GM18499 (cell line): ENCODE data around the gene SIM1.

Experiments used
- ATAC-seq: cut with Tn5 transposase; IDR thresholded peaks from one replicate; pipeline ENCODE4 v1.9.1; 2021; ENCODE audit warnings: moderate number of reproducible peaks; ENCODE audit not compliant: insufficient read depth, unreplicated experiment

The SIM1 gene, protein sequence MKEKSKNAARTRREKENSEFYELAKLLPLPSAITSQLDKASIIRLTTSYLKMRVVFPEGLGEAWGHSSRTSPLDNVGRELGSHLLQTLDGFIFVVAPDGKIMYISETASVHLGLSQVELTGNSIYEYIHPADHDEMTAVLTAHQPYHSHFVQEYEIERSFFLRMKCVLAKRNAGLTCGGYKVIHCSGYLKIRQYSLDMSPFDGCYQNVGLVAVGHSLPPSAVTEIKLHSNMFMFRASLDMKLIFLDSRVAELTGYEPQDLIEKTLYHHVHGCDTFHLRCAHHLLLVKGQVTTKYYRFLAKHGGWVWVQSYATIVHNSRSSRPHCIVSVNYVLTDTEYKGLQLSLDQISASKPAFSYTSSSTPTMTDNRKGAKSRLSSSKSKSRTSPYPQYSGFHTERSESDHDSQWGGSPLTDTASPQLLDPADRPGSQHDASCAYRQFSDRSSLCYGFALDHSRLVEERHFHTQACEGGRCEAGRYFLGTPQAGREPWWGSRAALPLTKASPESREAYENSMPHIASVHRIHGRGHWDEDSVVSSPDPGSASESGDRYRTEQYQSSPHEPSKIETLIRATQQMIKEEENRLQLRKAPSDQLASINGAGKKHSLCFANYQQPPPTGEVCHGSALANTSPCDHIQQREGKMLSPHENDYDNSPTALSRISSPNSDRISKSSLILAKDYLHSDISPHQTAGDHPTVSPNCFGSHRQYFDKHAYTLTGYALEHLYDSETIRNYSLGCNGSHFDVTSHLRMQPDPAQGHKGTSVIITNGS

GRCh38 chr6:100464903-100465700 lies at the start of gene SIM1:
Gene SIM1, minus strand, starts transcription at chr6:100464921. Its CDS starts 1,453 bp downstream, at chr6:100463468.
- no peak for ATAC-seq

- ATAC-seq: no peak
Observed at GRCh38 chr6:100512203-100512862, 47.6 kb upstream of the SIM1 start.

DNA sequence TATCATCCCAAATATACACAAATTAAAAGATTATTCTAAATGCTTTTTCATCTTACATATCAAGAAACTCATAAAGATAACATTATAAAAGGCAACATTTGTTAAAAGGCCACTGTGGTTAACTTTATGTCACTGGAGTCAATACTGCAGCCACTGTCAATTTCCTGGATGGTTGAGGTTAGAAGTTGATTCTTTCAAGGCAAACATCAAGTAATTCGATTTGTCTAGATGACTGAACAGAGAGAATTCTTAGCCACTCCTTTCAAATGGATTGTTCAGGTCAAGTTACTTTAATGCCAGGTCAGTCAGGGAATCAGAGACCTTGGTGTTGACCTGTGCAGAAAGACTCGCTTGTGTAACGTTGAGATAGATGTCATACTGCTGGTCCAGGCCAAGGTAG lies 44.4 kb upstream of the SIM1 start:
- ATAC-seq: no peak

GRCh38 chr6:100506651-100507050 lies 41.9 kb upstream of the SIM1 start:
- ATAC-seq: no peak

DNA sequence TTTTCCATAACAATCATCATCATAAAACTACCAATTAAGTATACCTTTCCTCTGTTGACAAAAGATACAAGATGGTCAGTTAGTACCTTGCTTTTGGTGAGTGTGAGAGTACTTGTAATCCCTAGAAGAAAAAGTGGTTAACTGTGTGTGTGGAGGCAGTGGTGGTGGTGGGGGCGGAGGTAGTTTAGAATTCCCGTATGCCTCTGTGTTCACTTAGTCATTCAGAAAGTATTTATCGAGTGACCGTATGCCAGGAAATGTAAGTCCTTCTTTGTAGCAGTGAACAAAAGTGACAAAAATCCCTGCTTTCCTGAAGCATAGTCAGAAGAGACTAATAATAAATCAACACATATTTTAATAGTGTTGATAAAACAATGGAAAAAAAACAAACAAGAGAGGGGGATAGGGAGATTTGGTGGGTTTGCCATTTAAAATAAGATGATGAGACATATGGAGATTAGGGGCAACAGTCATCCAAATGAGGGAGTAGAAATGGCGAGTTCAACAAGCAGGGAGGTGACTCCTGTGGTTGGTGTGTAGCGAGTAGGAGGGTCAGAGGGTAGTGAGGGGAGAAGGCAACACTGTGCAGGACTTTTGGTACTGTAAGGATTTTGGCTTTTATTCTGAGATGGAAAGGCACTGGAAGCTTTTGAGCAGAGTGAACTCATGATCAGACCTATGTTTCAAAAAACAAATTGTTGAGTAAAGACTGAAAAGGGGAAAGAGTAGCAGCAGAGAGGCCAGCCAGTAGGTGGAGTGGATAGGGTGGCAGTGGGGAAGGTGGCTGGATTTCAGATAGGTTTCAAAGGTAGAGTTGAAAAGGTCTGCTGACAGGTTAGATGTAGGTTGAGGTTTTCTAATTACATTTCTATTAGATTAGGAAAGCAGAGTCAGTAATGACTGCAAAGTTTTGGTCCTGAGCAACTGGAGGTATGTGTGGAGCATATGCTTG lies 40.3 kb upstream of the SIM1 start:
- no peak for ATAC-seq

GRCh38 chr6:100503043-100503705 lies 38.5 kb upstream of the SIM1 start:
- ATAC-seq: no peak

DNA sequence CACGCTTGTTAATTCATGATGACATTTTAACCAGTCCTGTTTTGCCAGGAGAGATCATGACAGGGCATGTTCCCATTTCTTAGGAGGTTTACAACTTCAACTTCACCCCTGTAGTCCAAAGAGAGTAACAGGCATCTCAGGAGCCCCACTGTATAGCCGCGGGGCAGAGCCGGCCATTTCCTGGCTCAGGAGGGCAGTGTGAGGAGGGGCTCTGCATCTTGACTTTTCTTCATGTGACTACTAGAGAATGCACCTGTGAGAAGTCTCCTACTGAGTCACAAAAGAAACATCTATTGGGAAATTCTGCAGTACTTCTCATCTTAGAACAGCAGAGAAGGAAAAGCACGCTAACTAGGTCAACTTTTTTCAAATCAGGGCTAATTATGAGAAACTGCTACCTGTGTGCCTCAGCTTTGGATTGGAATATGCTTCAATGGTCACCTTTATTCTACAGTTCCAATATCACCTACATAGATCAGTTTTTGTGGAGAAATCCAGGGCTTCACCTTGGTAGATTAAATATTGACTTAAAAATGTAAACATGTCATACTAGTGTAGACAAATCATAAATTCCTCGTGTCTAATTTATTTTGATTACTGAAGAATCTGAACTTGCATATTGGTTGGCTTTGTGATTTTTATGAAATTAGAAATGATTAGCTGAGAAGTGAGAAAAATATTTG lies 28.6 kb upstream of the SIM1 start:
- no peak for ATAC-seq

- ATAC-seq: no peak
Observed at GRCh38 chr6:100491952-100492670, 27.4 kb upstream of the SIM1 start.

DNA sequence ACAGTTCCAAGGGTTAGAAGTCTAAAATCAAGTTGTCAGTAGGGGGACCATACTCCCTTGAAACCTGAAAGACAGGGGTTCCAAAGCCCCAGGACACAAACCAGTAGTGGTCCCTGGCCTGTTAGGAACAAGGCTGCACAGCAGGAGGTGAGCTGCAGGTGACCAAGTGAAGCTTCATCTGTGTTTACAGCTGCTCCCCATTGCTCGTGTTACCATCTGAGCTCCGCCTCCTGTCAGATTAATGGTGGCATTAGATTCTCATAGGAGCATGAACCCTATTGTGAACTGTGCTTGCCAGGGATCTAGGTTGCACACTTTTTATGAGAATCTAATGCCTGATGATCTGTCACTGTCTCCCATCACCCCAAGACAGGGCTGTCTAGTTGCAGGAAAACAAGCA lies 25.3 kb upstream of the SIM1 start:
- no peak for ATAC-seq

DNA sequence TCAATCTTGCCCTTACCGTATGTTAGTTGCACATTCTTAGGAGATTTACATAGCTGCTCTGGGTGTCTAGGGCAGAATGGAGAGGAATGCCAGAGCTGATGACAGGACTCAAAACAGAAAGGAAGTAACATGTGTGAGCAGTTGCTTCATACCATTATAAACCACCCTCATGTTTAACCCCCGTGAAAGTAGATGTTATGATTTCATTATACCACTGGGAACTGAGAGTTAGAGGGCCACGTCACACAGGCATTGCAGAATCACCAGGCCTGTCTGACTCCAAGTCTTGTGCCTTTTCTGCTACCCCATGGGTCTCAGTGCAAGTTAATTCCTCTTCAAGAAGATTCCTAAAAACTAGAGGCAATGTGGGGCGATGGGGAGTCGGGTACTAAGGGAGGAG lies 23.5 kb upstream of the SIM1 start:
- no peak for ATAC-seq

DNA sequence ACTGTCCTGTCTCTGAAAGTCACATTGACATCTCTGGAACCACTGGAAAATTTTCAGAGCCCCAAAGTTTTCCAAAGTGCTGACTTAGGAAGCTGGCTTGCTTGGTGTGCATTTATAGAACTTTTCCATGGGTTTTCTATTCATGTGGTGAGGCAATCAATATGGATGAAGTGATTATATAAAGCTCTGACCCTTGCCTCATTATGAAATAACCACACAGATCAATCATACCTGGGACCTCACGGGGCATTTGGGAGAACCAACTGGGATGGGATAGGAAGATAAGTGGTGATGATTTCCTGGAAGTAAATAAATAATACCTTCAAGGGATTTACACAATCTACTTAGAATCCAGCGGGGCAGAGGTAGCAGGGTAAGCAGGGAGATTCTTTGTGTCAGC lies 22.9 kb upstream of the SIM1 start:
- ATAC-seq: no peak

DNA sequence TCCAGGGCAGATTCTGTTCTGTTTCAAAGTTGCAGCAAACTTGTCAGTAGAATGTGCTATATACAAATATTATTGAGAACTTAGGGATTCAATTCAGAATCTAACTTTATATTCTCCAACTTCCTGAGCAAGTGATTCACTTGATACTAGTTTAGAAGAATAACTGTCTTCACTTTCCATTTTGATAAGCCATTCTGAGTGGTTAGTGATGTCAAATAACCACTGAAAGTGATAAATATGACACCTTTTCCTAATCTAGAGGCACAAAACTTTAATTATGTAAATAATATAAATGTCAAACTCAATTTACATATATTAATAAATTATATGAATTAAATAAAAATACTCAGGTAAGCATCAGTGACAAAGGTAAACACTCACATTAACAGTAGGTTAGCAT lies 20.5 kb upstream of the SIM1 start:
- no peak for ATAC-seq

DNA sequence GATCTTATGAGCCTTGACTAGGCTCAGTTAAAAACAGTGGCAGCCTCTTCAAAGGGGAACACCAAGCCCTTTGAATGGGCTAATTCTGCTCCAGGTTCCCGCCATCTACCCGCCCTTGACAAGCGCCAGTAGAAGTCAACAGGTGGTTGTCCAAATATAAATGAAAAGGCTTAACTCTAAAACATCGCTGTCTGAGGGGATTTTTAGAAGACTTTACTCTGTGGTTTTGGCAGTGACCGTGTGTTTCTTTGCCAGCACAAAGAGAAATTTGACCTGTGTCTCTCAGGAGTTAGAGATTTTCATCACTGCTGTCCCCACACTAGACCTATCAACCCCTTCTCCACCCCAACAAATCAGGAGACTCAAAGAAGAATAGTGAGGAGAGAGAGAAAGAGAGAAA lies 19.8 kb upstream of the SIM1 start:
- ATAC-seq: no peak

GRCh38 chr6:100482698-100483097 lies 18.0 kb upstream of the SIM1 start:
- ATAC-seq: no peak

GRCh38 chr6:100479179-100480035 lies 14.7 kb upstream of the SIM1 start:
- ATAC-seq: peak; percentile 40

GRCh38 chr6:100475554-100476320 lies 11.0 kb upstream of the SIM1 start:
- peak; percentile 65 for ATAC-seq
